ENCODE results near the gene DNAJC18.
"Not testable (repeated sequence)": the region's sequence is repeated elsewhere in the genome, so short reads cannot be mapped to it uniquely, and the experiment has no call there.

DNAJC18 gene

DNA sequence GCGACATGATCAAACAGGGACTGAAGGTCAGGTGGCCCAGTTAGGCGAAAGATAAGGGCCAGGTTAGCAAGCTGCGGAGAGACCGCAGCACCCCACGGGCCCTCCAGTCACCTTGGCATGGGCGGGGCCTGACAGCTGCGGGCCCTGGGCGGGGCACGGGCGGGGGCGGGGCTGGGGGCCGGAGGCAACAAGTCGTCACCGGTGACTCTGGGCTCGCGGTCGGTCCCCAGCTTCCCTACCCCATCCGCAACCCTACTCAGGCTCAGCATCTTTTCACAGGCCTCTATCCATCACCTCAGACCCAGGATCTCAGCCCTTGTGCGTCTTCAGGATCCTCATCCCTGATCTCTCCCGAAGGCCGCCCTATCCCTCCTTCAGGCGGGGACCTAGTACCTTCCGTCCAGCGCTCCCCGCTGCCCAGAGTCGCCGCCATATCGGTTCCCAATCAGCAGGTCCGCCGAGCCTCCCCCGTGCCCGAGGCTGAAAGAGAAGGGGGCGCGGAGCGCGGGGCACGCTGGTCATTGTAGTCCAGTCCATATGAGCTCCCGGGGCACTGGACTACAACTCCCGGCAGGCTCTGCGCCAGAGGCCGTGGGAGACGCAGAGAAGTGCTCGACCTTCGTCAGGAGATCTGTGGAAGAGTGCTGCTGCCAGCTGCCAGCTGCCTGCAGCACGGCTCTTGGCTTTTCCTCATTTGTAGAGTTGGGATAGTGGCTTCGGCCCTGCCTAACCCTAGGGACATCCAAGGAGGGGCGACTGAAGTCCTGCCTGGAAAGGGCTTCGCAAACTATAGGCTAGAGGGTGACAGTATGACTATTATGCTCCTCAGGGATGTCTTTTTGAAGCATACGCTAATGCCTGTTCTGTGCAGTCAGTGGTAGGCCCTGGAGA lies at the start of gene DNAJC18:
DNAJC18 (minus strand) TSS at position 513 of the 891 bp plus-strand sequence; CDS start at position 433, 80 bp downstream.
- peaks cover 9 to 12% of the 10 kb centered on the region in 2 experiments for H3K4me1 ChIP-seq (ENCODE audit: control insufficient read depth in 1 of 2, insufficient read depth in 1 of 2, low read depth in 1 of 2, low read length in 1 of 2)

GRCh38 chr5:139488260-139488659 lies 48.9 kb upstream of the DNAJC18 start:
- no peaks in the 10 kb centered on the region for H3K27me3 ChIP-seq

More for the DNA sequence above, at the start of gene DNAJC18:
- peak within 1 kb of the TSS; percentile 82 to 93 for H3K4me3 ChIP-seq (ENCODE audit: low read depth in 1 of 2, low read length in 1 of 2)
- no peaks in the 10 kb centered on the region for H3K9me3 ChIP-seq
- H3K36me3 ChIP-seq = no peaks in the 10 kb centered on the region
- no peaks in the 10 kb centered on the region for H3K27me3 ChIP-seq
- peak within 1 kb of the TSS; percentile 93 for H3K27ac ChIP-seq
- TF ChIP-seq CTCF (IDR thresholded peaks at IDR 0.05) = peak; percentile 26

DNA sequence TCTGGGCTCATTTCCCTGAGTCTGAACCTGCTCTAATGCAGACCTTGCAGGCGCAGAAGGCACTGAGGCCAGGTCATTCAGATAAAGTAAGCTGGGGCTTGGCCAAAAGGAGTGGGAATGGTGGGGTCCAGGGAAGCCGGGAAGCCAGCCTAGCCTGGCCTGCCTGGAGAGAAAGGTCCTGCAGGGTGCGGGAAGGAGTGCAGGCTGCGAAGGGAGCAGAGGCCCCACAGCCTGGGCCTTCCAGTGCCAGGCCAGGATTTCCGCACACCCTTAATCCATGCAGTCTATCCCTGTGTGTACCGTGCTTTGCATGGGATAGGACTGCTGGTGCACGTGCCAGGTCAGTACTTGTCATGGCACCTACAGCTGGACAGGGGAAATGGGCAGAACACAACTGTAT lies 46.9 kb upstream of the DNAJC18 start:
- H3K36me3 ChIP-seq = no peaks in the 10 kb centered on the region
- no peaks in the 10 kb centered on the region for H3K27me3 ChIP-seq
- peaks cover 22 to 24% of the 10 kb centered on the region in 2 experiments for H3K4me1 ChIP-seq (ENCODE audit: control insufficient read depth in 1 of 2, insufficient read depth in 1 of 2, low read depth in 1 of 2, low read length in 1 of 2)
- no peaks in the 10 kb centered on the region for H3K9me3 ChIP-seq
- H3K27ac ChIP-seq = no peak overlapping the region
- TF ChIP-seq CTCF (IDR thresholded peaks at IDR 0.05) = no peak
- no peak overlapping the region for H3K4me3 ChIP-seq (ENCODE audit: low read depth in 1 of 2, low read length in 1 of 2)

More at GRCh38 chr5:139488260-139488659, 48.9 kb upstream of the DNAJC18 start:
- Histone ChIP-seq H3K4me3 (ENCODE audit: low read depth in 1 of 2, low read length in 1 of 2) (no peak overlapping the region), H3K27ac (peak overlapping the region; percentile 11), H3K36me3 (no peaks in the 10 kb centered on the region), H3K4me1 (ENCODE audit: control insufficient read depth in 1 of 2, insufficient read depth in 1 of 2, low read depth in 1 of 2, low read length in 1 of 2) (peaks cover 7 to 10% of the 10 kb centered on the region in 2 experiments), H3K9me3 (no peaks in the 10 kb centered on the region)
- TF ChIP-seq CTCF (IDR thresholded peaks at IDR 0.05) = no peak

- not testable (repeated sequence) for H3K36me3 ChIP-seq; H3K9me3 ChIP-seq; H3K27me3 ChIP-seq; H3K4me3 ChIP-seq (ENCODE audit: low read depth in 1 of 2, low read length in 1 of 2)
- Histone ChIP-seq H3K27ac (peak overlapping the region; percentile 74), H3K4me1 (ENCODE audit: control insufficient read depth in 1 of 2, insufficient read depth in 1 of 2, low read depth in 1 of 2, low read length in 1 of 2) (peaks cover 26 to 27% of the 10 kb centered on the region in 2 experiments)
Measured at GRCh38 chr5:139482890-139483208, 43.5 kb upstream of the DNAJC18 start.

GRCh38 chr5:139482050-139482889 lies 42.9 kb upstream of the DNAJC18 start, which contains the start of gene STING1:
Gene STING1, minus strand, starts transcription at chr5:139482758. Its CDS starts 1,054 bp downstream, at chr5:139481704.
- peak within 1 kb of the TSS; percentile 42 to 47 for H3K4me3 ChIP-seq (ENCODE audit: low read depth in 1 of 2, low read length in 1 of 2)
- H3K9me3 ChIP-seq = no peaks in the 10 kb centered on the region
- H3K27me3 ChIP-seq = no peaks in the 10 kb centered on the region
- peak within 1 kb of the TSS; percentile 74 for H3K27ac ChIP-seq
- peaks cover 26 to 27% of the 10 kb centered on the region in 2 experiments for H3K4me1 ChIP-seq (ENCODE audit: control insufficient read depth in 1 of 2, insufficient read depth in 1 of 2, low read depth in 1 of 2, low read length in 1 of 2)
- no peak for TF ChIP-seq CTCF (IDR thresholded peaks at IDR 0.05)
- H3K36me3 ChIP-seq = no peaks in the 10 kb centered on the region
